Upper lobe of left lung (tissue), 4 donors: ENCODE measurements around the gene SDK1.

Experiments
- EP300 ChIP-seq, 4 donors: sonication (generic); formaldehyde crosslinking; IDR thresholded peaks; one replicate each; pipeline ENCODE4 v1.5.1; 2017; ENCODE audit warnings: antibody characterized with exemption in 4 of 4, control low read depth in 2 of 4
- POLR2A ChIP-seq, 4 donors: fragments of 450-650 bp; IDR thresholded peaks; one replicate each; pipeline ENCODE4 v1.5.1; 2016 to 2017; ENCODE audit warnings: antibody characterized with exemption in 4 of 4, mild to moderate bottlenecking in 2 of 4
- POLR2AphosphoS5 ChIP-seq, 2 donors: sonication (generic); formaldehyde crosslinking; IDR thresholded peaks; one replicate each; pipeline ENCODE4 v1.5.1; 2017; ENCODE audit warnings: antibody characterized with exemption in 2 of 2
- TF ChIP-seq, protein P1 (sequence below), 6 experiments: fragments of 450-650 bp in 4 of 6; fragments of 200-600 bp in 2 of 6; sonication (generic) in 2 of 6; IDR thresholded peaks; one replicate each; pipeline ENCODE4 v1.5.1; 2016 to 2019; ENCODE audit warnings: antibody characterized with exemption in 6 of 6

DNA sequence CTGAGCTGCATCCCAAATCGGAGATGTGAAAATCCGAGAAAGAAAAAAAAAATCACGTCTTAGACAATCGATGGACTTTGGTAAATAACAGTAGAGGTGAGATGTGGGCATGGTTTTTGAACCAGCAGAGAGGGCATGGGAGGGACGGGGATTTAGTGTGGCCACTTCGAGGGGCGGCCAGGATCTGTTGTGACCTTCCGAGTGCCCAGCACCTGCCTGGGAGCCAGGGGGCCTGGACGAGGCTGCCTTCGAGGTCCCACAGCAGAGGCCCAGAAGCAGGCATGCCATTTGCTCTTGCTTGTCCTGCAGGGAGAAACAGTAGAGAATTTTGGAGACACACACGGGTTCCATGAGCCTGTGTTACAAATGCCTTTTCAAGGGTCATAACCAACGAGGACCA is 911.3 kb downstream of the SDK1 start:
- TF ChIP-seq, protein P1, sequence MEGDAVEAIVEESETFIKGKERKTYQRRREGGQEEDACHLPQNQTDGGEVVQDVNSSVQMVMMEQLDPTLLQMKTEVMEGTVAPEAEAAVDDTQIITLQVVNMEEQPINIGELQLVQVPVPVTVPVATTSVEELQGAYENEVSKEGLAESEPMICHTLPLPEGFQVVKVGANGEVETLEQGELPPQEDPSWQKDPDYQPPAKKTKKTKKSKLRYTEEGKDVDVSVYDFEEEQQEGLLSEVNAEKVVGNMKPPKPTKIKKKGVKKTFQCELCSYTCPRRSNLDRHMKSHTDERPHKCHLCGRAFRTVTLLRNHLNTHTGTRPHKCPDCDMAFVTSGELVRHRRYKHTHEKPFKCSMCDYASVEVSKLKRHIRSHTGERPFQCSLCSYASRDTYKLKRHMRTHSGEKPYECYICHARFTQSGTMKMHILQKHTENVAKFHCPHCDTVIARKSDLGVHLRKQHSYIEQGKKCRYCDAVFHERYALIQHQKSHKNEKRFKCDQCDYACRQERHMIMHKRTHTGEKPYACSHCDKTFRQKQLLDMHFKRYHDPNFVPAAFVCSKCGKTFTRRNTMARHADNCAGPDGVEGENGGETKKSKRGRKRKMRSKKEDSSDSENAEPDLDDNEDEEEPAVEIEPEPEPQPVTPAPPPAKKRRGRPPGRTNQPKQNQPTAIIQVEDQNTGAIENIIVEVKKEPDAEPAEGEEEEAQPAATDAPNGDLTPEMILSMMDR (IDR thresholded peaks at IDR 0.05), result no peak
- TF ChIP-seq POLR2A (IDR thresholded peaks at IDR 0.05) (no peak), EP300 (IDR thresholded peaks at IDR 0.05) (no peak), POLR2AphosphoS5 (IDR thresholded peaks at IDR 0.05) (no peak)
